Stimulated activated CD4-positive, alpha-beta T cell treated with anti-CD3 and anti-CD28 coated beads, Interleukin-4, amount 100 ng/mL, for 4 hours (primary cell): ENCODE results near the gene SDF4.

Experiments used
- DNase-seq, 2 experiments: peaks; one replicate each; pipeline ENCODE4 v3.0.0-alpha.2; 2020

SDF4 gene

DNA sequence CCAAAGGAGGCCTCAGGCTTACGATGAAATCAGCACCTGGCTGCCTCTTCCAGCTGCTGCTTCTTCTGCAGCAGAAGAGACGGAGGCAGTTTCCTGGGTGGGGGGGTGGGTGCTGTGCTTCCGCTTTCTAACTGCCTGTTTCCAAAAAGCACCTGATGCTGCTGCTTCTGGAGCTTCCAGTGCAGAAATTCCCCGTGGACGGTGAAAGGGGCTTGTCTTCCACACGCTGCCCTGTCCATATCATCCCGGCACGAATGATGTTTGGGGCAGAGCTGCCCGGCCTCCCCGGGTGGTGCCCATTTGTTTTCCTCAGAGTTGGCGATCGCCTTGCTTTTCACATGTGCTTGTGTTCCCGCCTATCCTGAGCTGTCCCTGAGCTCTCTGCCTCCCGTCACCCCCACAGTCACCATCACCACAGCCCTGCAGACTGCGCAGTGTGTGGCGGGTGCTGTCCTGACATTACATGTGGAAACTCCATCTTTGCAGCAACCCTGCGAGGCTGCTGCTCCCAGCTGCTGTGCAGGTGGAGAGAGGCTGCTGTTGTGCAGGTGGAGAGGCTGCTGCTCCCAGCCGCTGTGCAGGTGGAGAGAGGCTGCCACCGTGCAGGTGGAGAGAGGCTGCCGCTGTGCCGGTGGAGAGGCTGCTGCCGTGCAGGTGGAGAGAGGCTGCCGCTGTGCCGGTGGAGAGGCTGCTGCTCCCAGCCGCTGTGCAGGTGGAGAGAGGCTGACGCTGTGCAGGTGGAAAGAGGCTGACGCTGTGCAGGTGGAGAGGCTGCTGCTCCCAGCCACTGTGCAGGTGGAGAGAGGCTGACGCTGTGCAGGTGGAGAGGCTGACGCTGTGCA, 56.4 kb downstream of the SDF4 start:
- no peak for DNase-seq

DNA sequence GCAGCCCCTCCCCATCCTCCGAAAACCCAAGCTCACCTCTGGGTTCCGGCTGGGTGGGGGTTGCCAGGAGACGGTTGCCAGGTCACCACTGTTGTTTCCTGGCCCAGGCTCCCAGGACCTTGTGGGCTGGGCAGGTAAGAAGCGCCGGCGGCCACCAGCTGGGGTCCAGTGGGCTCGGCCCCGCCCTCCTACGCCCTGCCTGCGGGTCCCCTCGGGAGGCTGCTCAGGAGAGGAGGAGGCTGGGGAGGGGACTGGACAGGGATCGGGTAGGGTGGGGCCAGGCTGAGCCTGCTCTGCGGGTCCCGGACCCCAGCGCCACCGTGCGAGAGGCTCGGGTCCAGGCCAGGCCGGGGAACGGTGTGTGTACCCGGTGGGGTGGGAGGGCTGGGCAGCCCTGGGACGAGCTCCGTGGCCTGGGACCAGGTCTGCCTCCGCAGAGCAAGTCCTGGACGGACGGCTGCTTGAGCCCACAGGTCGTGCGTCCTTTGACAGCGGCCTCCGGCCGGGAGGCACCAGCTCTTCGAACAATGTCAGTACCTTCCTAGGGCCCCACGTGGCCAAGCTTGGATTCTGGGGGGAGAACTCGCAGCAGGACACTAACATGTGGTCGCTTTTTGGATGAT, 57.9 kb downstream of the SDF4 start, which contains the start of gene TTLL10:
TTLL10 (plus strand) TSS at position 88 of the 623 bp plus-strand sequence. CDS start 5,336 bp downstream, outside the sequence.
- peak; percentile 24 to 39 for DNase-seq

DNA sequence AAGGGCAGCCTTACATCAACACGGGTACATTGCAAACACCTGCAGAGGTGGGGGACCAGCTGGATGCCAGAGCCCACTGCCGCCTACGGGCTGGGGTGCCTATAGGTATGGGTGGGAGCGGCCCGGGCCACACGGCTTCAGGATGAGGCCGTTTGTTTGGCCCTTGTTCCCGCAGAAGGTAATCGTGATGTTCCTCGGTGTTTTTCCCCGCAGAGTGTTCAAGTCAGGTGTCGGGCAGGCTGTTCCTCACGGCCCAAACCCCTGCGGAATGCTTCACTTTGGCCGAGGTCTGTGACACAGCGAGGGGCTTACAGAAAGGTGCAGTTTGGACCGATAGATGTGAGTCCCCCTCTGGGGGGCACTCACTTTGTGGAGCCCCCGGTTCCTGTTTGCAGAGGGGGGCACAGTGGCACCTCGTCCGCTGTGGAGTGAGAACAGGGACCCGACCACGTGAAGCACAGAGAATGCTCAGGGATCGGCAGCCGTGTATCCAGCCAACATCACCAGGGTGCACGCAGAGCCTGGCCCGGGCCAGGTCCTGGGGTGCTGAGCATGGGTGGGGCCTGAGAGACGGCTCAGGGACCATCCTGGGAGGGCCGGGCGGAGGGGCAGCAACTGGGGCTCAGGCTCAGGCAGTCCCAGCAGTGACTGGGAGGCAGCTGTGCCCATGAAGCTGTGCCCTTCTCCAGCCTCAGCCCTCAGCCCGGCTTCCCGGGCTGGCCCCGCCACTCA, 58.6 kb downstream of the SDF4 start:
- no peak for DNase-seq

DNA sequence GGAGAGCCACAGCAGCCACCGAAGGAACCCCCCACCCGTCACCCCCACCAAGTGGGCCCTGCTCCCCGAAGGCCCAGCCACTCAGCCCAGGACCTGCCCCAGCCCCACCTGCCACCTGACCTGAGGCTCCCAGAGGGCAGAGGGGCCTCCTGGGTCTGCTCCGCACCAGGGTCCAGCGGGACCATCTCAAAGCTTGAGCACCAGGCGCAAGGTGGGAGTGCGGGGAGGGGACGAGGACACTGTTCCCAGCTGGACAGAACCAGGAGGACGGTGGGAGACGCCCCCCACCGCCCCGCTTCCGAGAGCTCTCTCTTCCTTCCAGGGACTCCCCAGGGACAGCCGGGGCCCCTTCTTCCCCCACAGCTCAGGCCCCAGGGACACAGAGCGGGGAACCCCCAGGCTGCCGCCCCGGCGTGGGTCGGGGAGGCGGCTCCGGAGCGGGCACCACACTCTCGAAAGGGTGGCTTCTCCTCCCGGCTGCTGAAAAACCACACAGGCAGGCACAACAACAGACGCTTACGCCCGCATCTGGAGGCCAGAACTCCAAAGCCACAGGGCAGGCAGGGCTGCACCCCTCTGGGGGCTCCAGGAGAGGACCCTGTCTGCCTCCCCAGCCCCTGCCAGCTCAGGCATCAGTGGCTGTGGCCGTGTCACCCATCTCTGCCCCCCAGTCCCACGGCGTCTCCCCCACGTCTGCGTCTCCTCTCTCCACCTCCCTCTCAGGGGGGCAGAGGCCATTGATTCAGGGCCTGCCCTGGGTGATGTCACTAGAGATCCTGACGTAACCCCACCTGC, 60.1 kb downstream of the SDF4 start:
- peak in 1 of 2 experiments; percentile 15 for DNase-seq

DNA sequence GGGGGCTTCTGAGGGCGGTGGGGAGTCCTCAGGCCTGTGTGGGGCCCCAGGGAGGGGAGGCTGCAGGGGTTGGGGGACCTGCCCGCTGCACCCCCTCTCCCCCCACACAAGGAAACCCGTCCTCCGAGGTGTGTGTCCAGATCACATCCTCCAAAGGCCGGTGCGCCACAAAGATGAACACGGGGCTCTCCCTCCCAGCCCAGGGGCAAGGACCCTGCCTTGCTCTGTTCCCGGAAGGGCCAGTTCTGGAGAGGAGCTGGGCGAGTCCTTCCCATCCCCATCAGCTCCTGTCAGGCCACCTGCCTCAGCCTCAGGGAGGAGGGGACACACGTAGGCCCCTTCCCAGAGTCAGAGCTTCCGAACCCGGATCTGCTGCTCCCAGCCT, 60.6 kb downstream of the SDF4 start:
- no peak for DNase-seq

DNA sequence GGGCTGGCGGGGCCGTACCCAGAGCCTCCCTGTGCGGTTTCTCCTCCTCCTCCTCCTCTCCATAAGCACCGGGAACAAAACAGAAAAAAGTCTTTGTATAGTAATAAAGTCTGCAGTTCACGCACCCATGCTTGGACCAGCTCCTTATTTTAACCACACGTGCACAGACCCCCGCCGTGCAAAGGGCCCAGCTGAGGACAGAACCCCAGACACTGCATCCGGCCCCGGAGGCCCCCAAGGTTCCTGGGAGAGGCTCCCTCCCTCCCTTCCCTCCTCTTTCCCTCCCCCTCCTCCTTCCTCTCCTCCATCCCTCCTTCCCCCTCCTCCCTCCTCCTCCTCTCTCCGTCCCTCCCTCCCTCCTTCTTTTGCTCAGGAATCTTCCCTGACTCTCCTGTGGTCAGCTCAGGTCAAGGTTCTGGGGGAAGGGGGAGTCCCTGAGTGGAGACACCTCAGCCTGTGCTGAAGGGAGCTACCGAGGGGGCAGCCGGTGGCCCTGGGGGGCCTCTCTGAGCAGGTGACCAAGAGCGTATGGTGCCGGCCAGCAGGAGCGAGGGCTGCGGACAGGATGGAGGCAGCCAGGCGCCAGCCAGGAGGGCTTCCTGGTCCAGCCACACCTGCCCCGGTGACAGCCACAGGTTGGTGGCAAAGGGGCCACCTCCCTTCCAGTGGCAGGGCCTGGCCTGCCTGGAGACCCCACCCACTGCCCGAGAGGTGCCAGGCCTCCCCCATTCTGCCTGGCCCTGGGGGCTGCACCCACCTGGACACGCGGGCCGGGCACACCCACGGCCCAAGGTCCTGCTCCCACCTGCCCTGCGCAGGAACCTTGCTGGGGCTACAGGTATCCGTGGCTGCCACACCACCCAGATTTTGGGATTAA, 61.3 kb downstream of the SDF4 start:
- no peak for DNase-seq

DNA sequence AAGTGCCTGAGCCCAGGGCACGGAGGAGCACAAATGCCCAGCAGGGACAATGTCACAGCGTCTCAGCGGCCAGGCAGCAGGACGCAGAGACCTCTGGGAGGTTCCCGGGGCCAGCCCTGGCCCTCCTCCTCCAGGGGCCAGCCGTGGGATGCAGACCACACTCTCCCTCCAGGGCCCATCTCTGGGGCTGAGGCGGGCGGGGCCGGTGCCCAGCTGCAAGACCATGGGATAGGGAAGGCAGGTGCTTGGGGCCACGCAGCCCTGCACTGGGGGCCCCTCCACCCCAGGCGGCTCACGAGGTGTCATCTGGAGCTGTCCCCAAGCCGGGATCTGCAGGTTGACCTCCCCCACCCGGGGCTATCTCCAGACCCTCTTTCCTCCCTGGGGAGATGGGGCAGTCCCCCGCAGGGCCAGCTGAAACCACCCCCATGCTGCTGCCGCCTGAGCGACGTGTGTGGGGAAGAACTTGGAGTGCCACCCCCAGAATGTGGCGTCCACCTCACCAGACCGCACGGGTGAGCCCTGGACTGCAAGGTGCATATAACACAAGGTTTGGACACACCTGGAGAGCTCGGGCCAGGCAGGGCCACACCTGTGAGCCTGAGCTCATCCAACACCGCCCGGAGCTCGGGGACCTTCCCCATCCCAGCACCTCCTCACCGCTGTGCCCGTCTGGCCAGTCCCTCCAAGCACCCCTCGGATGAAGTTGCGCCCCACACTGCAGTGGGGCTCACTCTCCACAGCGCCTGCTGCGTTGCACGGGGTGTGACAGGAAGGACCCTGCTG, 62.2 kb downstream of the SDF4 start:
- no peak for DNase-seq

DNA sequence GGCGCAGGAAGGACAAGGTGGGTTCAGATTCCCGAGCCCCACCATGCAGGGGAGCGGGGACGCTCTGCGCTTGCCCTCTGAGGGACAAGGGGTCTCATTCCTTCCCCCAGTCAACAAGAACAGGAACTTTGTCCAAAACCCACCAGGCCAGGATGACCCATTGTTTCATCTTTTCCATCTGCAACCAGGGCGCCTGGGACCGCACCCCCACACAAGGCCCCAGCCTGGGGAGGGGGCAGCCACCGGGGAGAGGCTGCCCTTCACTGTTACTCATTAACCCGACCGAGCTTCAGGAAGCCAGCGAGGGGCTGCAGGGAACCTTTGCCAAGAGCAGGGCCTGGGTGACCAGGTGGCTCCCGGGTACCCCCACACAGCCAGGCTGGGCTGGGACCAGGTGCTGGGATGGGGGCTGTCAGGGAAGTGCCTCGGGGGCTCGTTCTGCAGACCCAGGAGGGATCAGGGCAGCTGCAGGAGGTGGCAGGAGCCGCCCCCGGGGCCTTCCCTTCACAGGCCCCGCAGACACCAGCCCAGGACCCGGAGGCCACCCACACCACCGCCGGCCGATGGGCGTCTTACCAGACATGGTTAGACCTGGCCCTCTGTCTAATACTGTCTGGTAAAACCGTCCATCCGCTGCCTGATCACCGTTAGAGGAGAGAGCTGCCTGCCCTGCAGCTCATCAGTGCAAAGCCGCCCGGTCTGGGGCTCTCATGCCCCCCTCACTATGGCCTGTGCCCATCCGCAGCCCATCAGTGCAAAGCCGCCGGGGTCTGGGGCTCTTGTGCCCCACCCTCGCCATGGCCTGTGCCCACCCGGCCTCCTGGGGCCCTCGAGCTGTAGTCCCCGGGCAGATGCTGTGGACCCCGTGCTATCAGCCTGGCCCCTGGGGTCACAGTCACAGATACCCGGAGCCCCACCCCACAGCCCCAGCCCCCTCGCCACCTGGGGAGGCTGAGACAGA, 63.1 kb downstream of the SDF4 start:
- DNase-seq = no peak

DNA sequence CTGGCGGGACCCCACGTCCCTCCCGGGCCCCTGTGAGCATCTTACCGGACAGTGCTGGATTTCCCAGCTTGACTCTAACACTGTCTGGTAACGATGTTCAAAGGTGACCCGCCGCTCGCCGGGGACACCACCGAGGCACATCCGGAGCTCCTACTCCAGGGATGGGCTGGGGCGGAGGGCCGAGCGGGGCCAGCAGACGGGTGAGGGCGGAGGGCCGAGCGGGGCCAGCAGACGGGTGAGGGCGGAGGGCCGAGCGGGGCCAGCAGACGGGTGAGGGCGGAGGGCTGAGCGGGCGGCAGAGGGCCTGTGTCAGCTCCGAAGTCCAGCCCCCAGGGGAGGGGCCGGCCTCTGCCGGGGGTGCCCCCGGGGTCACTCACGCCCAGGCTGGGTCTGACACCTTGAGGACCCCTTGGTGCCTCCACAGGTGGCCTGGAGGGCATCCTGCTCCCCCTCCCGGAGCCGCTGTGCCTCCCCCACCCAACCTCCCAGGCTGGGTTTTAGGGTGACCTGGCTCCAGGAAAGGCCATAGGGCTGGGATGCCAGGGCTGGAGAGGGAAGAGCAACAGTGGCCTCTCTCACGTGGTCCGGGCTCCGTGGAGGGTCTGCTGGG, 63.9 kb downstream of the SDF4 start:
- no peak for DNase-seq

DNA sequence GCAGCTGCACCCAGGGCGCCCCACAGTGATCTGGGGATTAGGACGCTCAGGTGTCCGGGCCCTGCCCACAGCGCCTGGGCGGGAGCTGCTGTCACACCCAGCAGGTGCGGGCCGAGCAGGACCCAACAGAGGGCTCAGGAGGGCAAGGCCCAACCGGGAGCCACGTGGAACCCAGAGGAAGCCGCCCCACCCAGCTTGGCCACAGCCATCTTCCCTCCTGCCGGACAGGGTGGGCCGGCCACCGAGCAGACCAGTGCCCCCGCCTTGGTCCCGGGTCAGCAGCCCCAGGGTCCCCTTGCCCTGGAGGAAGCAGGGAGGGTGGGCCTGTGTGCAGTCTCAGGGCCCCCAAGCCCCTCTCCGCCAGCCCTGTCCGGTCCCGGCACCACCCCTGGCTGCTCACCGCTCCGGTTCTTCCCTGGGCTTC, 64.4 kb downstream of the SDF4 start:
- DNase-seq = no peak
